ENCODE measurements around the gene CADM2.

DNA sequence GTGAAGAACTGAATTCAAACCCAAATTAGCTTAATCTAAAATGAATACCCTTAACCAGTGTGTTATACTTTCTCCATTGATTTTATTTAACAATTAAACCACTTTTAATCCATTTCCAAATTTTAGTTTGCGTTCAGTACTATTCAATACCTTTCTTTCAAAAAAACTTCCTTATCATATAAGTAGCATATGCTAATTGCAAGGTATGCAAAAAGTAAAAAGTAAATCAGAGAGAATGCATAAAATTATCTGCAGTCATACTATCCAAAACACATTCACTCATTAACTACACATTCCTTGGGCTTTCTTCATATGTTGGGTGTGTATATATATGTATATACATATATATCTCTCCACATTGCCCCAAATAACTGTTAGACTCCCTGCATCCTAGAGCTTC is 208.8 kb downstream of the CADM2 start:
- TF ChIP-seq EZH2 (IDR thresholded peaks at IDR 0.05), result no peak
- TF ChIP-seq POLR2AphosphoS5 (IDR thresholded peaks at IDR 0.05; ENCODE audit: borderline replicate concordance, low read depth, low read length), result no peak
- no peak for TF ChIP-seq FOXP2 (optimal IDR thresholded peaks at IDR 0.05; ENCODE audit: control extremely low read depth, extremely low read length, insufficient read depth)

All from SK-N-MC (cell line).